Measurements from ENCODE around the gene COQ5.
"Not testable (repeated sequence)": the region's sequence is repeated elsewhere in the genome, so short reads cannot be mapped to it uniquely, and the experiment has no call there.

COQ5 gene

GRCh38 chr12:120529641-120530417 is 871 bp upstream of the COQ5 start:
- peak; percentile 62 to 86 (median 80) for DNase-seq

DNA sequence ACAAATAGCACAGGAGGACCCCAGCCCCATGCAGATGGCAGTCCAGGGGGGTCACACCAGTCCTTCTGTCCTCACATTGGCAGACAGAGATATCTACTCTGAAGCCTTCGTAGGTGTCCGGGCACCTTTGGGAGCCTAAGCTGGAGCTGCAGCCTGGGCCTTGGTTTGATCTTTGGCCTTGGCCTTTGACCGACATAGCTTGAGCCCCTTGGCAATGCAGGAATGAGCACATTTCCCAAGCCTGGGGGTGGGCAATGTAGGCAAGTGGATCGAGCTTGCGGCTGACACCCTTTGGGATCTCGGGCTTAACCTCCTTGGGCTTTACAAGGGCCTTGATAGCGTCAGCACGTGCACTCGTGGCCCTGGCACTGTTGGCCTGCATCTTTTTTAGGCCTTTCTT is 6.4 kb downstream of the COQ5 start:
- DNase-seq = no peak

GRCh38 chr12:120519324-120519723 is 9.6 kb downstream of the COQ5 start:
- DNase-seq = not testable (repeated sequence)

DNA sequence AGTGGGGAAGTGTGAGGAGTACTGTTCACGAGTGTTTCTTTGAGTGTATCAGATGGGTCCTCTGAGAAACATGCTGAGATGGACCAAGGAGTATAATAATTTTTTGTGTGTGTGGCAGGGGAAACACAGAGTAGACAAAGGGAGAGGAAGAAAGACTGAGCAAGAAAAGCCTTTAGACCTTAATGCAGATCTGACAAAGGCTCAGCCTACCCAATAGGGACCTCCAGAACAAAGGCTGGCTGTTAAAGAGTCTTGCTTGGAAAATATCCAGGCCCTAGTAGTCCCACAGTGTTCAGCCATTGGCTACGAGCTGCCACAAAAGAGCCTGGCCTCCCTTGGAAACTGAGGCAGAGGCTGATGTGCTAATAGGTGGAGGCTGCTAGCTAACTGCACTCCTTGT is 13.5 kb downstream of the COQ5 start:
- DNase-seq = no peak

DNA sequence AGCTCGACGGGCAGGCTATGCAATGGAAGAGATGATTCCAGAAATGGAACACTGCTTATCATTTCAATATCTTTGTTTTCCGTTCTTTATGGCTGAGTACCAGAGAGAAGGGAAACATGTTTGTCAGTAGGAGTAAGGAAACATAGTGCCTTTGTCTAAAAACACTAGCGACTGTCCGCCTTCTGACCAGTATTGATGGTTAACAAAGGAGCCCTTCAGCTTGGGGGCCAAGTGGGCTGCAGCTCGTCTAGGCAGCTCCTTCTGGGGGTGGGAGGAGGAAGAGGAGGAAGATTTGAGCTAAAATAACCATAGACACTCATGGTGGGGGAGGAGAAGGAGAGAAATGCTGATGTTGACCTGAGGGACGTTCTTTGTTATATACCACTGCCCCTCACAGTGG is 15.0 kb downstream of the COQ5 start:
- no peak for DNase-seq

DNA sequence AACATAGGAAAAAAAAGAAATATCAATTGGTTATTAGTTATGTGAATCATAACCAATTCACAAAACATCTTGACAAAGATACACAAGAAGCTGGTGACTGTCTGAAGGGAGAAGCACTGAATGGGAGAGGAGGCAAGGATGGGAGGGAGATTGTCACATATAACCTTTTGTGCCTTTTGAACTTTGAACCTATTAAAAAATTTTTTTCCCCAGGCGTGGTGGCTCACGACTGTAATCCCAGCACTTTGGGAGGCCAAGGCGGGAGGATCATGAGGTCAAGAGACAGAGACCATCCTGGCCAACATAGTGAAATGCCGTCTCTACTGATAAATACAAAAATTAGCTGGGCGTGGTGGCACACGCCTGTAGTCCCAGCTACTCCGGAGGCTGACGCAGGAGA is 20.4 kb downstream of the COQ5 start:
- DNase-seq = no peak

GRCh38 chr12:120504587-120504986 is 24.4 kb downstream of the COQ5 start:
- DNase-seq = no peak

GRCh38 chr12:120500581-120500980 is 28.4 kb downstream of the COQ5 start:
- no peak for DNase-seq

DNA sequence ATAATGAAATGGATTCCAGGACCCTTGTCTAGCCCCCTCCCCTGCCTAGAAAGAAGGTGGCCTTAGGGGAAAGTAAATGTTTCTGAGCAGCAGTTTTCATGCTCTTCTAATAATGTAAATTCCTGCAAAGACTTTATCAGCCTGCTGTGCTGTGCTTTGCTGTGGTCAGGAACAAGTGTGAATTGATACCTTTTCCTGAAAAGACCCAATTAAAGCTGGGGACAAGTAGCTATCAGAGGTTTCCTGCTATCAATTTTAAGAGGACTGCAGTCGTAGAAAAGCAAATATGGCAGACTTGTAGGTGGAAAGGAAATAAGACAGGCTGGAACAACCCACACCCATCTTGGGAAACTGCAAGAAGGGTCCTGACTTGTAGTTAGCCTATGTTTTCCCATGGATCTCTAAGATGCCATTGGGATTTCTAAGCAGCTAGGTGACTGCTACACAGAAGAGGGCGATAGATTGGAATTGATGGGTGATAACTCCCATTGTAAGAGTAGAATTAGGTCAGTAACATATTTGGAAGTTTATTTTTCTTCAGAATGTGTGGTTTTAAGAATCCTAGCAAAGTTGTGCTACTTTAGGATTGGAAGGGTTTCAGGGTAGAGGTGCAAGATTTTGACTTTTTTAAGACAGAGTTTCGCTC is 30.0 kb downstream of the COQ5 start:
- DNase-seq = peak in 1 of 3 experiments; percentile 10

DNA sequence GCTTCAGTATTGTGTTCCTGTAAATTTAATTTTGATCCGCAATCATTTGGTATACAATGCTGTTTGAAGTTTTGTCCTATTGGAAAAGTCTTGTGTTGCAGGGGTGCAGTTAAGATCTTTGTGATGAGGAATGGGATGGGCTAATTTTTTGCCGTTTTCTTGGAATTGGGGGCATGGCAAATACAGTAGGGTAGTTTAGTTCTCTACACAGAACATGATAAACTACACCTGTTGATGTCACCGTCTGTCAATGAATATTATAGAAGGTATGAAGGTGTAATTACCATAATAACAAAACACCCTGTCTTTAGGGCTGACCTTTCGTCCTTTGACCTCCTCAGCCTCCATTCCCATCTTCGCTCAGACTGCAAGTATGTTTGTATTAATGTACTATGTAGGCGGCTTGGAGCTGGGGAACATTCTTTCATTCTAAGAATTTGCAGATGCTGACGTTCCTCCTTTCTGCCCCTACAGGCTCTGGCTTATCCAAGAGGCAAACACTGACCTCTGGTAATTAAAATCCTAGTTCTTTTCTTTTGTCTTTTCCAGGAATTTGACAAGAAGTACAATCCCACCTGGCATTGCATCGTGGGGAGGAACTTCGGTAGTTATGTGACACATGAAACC is 31.3 kb downstream of the COQ5 start:
- DNase-seq = no peak

DNA sequence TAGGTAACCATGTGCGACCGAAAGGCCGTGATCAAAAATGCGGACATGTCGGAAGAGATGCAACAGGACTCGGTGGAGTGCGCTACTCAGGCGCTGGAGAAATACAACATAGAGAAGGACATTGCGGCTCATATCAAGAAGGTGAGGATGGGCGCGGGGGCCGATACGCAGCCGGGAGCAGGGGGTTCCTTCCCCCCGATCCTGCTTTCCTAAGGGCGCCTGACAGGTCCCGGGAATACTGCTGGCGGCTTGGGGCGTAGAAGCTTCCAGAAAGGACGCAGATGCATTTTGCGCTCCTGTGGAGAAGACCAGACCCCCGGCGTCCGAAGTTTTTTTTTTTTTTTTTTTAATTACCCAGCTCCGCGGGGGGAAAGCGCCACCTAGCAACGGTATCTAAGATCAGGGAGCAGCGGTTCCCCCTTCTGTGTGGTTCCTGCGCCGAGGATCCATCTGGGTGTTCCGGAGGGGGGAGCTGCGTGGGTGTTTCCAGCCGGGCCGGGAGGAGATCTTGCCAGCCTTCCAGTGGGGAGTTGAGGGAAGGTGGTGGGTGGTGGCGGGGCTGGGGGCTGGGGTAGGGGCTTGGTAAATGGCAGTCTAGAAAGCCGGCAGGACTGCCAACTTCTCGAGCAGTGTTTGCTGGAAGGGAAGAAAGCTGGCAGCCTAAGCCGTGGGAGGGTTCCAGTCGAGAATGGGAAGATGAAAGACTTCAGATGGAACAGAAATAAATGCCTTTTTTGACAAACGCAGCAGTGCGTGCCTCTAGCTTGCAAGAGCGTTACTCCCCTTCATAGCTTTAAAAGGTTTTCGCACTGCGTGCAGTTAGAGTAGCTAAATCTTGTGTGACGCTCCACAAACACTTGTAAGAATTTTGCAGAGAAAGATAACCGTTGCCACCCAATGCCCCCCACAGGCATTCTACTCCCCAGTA is 32.3 kb downstream of the COQ5 start:
- peak; percentile 40 to 88 (median 77) for DNase-seq

- peak; percentile 98 to 99 (median 99) for DNase-seq
Measured at GRCh38 chr12:120495731-120496412, 33.1 kb downstream of the COQ5 start, which contains the start of gene DYNLL1. DYNLL1 (plus strand) TSS chr12:120496113; CDS start chr12:120496422, 309 bp downstream.

DNA sequence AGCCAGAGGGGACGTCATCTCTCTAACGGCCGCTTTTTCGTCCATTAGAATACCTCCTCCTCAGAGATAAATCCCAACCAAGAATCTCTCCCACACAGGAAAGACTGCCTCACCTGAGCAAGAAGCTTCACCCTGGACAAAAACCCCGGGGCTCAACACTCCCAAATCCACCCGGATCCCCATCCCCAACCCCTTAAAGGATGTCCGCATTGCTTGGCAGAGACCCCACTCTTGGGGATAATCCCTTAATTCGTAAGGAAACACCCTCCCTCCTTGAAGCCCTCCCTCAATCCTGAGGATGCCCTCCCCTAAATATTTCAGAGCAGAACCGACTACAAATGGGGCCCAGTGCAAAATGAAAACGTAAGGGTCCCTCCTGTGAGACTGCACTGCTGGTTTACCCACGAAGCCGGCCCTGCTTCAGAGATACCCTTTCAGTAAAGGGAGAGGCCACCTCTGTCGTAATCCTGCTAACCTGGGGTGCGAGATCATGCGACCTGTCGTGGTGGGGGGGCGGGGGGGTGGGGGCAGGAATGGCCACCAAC is 33.7 kb downstream of the COQ5 start:
- peak in 2 of 3 experiments; percentile 32 to 51 for DNase-seq

DNA sequence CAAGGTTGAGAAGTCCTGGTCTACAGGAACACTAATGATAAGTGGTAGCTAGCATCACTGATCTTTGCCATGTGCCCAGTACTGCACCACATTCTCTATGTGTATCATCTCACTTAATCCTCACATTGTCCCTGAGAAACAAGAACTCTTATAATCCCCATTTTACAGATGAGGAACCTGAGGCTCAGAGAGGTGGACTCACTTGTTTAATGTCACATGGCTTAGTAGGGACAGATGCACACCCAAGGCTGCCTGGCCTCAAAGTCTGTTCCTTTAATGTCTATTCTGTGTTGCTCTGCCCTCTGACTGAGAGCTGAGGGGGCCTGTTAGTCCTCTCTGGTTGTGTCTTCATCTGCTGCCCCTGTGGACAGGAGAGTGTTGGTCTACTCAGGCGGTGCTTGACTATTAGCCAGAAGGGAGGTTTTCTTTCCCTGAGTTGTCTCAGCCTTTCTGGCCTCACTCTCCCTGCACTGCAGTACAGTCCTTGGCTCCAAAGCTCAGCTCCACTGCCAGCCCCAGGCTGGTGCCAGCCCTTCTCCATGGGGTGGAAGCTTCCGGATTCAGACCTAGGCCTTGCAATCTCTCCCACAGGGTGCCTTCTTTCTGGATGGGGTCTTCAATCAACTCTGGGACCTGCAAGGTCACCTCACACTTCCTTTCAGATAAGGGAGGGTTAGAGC is 38.0 kb downstream of the COQ5 start:
- DNase-seq = no peak

GRCh38 chr12:120490325-120490724 is 38.6 kb downstream of the COQ5 start:
- no peak for DNase-seq

GRCh38 chr12:120489018-120489417 is 39.9 kb downstream of the COQ5 start:
- no peak for DNase-seq

GRCh38 chr12:120488057-120488640 is 40.8 kb downstream of the COQ5 start:
- DNase-seq = no peak

- not testable (repeated sequence) for DNase-seq
Measured at GRCh38 chr12:120487552-120487951, 41.4 kb downstream of the COQ5 start.

DNA sequence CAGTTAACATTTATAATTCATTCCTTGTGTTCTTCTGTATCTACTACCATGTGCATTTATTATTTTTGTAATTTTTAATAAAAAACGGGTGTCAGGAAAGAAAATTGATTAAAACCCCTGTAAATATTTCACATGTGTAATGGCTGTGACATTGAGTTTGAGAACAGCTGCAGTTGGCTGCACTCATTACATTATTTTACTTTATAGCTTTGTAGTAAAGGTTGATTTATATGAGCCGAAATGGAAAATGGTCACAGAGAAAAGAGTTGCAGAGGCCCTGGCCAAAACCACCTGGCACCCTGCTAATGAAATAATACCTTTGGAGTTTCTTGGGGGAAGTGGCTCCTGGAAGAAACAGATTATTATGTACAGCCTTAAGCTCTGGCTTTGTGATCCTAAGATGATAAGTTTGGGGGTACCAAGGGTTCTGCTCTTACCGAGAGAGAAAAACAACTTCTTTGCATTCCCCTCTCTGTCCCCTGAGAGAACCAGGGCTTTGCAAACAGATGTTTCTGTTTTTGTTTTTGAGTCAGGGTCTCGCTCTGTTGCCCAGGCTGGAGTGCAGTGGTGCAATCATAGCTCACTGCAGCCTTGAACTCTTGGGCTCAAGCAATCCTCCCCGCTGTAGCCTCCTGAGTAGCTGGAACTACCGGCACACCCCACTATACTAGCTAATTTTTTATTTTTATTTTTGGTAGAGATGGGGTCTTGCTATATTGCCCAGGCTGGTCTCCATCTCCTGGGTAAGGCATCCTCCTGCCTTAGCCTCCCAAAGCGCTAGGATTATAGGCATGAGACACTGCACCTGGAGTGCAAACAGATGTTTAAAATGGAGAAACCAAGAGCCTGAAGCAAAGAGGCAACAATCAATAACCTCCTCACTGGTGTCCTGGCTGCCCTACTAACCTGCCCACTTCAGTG is 42.7 kb downstream of the COQ5 start:
- DNase-seq = no peak

DNA sequence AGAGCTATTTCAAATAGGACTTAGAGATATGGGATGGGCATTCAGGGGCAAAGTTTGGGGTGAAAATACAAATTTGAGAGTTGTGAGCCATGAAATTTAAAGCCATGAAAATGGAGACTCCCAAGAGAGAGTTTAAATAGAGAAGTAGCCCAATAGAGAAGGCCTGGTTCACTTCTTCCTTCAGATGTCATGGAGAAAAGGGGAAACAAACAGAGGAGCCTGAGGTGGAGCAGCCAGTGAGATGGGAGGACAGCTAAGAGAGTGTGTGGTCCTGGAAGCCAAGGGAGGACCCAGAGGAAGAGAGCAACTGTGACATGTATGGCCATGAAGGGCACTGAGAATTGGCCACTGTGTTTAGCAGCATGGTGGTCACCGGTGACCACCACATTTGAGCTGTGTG is 45.3 kb downstream of the COQ5 start:
- DNase-seq = no peak

All from NCI-H1417 (cell line).